DND-41 (cell line): ENCODE data around the gene CYP2A7.
"Not testable (repeated sequence)": the region's sequence is repeated elsewhere in the genome, so short reads cannot be mapped to it uniquely, and the experiment has no call there.

Experiments used
- ATAC-seq: fragments of 200-7000 bp; cut with Tn5 transposase; 3 replicates; pipeline ENCODE4 v1.9.1; 2021; ENCODE audit warnings: low read depth; ENCODE audit not compliant: insufficient read depth
- DNase-seq: peaks from one replicate; pipeline ENCODE4 v3.0.0-alpha.2; 2020
- H2AFZ ChIP-seq: 2 replicates; pipeline ENCODE4 v1.6.0; 2012; ENCODE audit warnings: low read depth, low read length
- H3K27ac ChIP-seq: 2 replicates; pipeline ENCODE4 v1.5.1; 2012; ENCODE audit warnings: low read length, inconsistent platforms
- H3K27me3 ChIP-seq: fragments of 200-600 bp; sonication (generic); 2 replicates; pipeline ENCODE4 v1.6.0; 2012; ENCODE audit warnings: low read length, mild to moderate bottlenecking, inconsistent platforms; ENCODE audit not compliant: insufficient read depth, poor library complexity
- H3K36me3 ChIP-seq: 2 replicates; pipeline ENCODE4 v1.5.1; 2012; ENCODE audit warnings: low read length, inconsistent platforms; ENCODE audit not compliant: insufficient read depth
- H3K4me1 ChIP-seq: 2 replicates; pipeline ENCODE4 v1.5.1; 2012; ENCODE audit warnings: mild to moderate bottlenecking, low read length; ENCODE audit not compliant: insufficient read depth
- H3K4me2 ChIP-seq: 2 replicates; pipeline ENCODE4 v1.6.0; 2012; ENCODE audit warnings: mild to moderate bottlenecking, moderate library complexity, low read length, inconsistent platforms; ENCODE audit not compliant: insufficient read depth
- H3K4me3 ChIP-seq, 2 experiments: fragments of 200-600 bp in 1 of 2; shearing (Covaris generic) in 1 of 2; 2 replicates each; pipeline ENCODE4 v1.5.1; 2012 to 2016; ENCODE audit warnings: inconsistent platforms in 2 of 2, low read length in 2 of 2, mild to moderate bottlenecking in 2 of 2, low read depth in 1 of 2, moderate library complexity in 1 of 2
- H3K79me2 ChIP-seq: 2 replicates; pipeline ENCODE4 v1.6.0; 2012; ENCODE audit warnings: low read length, inconsistent platforms; ENCODE audit not compliant: insufficient read depth
- H3K9ac ChIP-seq: 2 replicates; pipeline ENCODE4 v1.6.0; 2012; ENCODE audit warnings: low read depth, mild to moderate bottlenecking, inconsistent platforms, low read length, moderate library complexity
- H3K9me3 ChIP-seq: 2 replicates; pipeline ENCODE4 v1.5.1; 2012; ENCODE audit warnings: low read length, moderate library complexity, mild to moderate bottlenecking, inconsistent platforms; ENCODE audit not compliant: insufficient read depth, severe bottlenecking
- H4K20me1 ChIP-seq: 2 replicates; pipeline ENCODE4 v1.6.0; 2012; ENCODE audit warnings: low read length; ENCODE audit not compliant: insufficient read depth

The CYP2A7 gene

DNA sequence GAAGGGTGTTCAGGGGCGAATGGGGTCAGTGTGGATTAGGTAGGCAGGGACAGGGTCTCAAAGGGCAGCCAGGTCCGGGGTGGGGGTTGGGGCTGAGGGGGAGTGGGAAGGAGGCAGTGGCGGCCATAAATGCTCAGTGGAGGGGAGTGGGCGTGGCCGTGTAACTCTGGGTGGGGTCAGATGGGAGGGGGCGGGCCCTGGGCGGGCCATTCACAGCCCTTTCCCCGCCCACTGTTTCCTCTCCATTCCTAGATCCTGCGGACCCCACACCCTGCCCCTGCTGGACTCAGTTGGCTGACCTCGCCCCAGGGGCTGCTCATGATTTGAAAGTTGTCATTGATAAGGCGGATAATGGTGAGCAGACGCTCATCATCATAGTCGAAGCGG lies 55.7 kb downstream of the CYP2A7 start:
- H4K20me1 ChIP-seq, H3K4me2 ChIP-seq, H3K9ac ChIP-seq, H3K27ac ChIP-seq, H3K36me3 ChIP-seq, H3K4me3 ChIP-seq, ATAC-seq, H3K9me3 ChIP-seq, H2AFZ ChIP-seq, H3K27me3 ChIP-seq, DNase-seq, H3K4me1 ChIP-seq, H3K79me2 ChIP-seq: not testable (repeated sequence)

DNA sequence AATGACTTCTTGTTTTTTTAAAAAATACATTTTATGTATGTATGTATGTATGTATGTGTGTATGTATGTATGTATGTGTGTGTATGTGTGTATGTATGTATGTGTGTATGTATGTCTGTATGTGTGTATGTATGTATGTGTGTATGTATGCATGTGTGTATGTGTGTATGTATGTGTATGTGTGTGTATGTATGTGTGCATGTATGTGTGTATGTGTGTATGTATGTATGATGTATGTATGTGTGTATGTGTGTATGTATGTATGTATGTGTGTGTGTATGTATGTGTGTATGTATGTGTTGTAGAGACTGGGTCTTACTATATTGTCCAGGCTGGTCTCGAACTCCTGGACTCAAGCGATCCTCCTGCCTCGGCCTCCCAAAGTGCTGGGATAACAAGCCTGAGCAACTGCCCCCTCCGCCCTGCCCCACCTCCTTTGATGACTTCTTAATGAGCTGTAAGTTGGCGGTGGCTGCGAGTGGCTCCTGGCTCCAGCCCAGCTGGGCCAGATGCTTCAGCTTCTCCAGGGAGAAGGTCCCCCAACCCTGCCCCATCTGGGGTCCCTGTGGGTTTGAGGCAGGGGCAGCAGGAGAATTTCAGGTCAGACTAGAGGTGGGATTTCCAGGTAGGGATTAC lies 56.5 kb downstream of the CYP2A7 start:
- H4K20me1 ChIP-seq, ATAC-seq, H3K27ac ChIP-seq, H3K4me3 ChIP-seq, H3K36me3 ChIP-seq, H3K79me2 ChIP-seq, H3K27me3 ChIP-seq, H3K4me1 ChIP-seq, DNase-seq, H2AFZ ChIP-seq, H3K9me3 ChIP-seq, H3K9ac ChIP-seq, H3K4me2 ChIP-seq: not testable (repeated sequence)
